GM21423 (cell line): ENCODE results near the gene C2CD3.
"Not testable (repeated sequence)": the region's sequence is repeated elsewhere in the genome, so short reads cannot be mapped to it uniquely, and the experiment has no call there.

Experiments used
- ATAC-seq: cut with Tn5 transposase; IDR thresholded peaks from one replicate; pipeline ENCODE4 v1.9.1; 2021; ENCODE audit warnings: mild to moderate bottlenecking, moderate library complexity; ENCODE audit not compliant: unreplicated experiment

Gene C2CD3

GRCh38 chr11:74070723-74071492 lies 99.9 kb downstream of the C2CD3 start:
- no peak for ATAC-seq

- no peak for ATAC-seq
Measured at GRCh38 chr11:74069146-74070046, 101.4 kb downstream of the C2CD3 start.

- not testable (repeated sequence) for ATAC-seq
Measured at GRCh38 chr11:74066663-74067062, 104.1 kb downstream of the C2CD3 start.

- not testable (repeated sequence) for ATAC-seq
Measured at GRCh38 chr11:74065534-74065933, 105.3 kb downstream of the C2CD3 start.

DNA sequence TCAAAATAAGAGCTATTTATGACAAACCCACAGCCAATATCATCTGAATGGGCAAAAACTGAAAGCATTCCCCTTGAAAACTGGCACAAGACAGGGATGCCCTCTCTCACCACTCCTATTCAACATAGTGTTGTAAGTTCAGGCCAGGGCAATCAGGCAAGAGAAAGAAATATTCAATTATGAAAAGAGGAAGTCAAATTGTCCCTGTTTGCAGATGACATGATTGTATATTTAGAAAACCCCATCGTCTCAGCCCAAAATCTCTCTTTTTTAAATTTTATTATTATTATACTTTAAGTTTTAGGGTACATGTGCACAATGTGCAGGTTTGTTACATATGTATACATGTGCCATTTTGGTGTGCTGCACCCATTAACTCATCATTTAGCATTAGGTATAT lies 107.2 kb downstream of the C2CD3 start:
- not testable (repeated sequence) for ATAC-seq

- ATAC-seq: not testable (repeated sequence)
Measured at GRCh38 chr11:74061599-74061998, 109.2 kb downstream of the C2CD3 start.

GRCh38 chr11:74057249-74058151 lies 113.3 kb downstream of the C2CD3 start:
- ATAC-seq: no peak

DNA sequence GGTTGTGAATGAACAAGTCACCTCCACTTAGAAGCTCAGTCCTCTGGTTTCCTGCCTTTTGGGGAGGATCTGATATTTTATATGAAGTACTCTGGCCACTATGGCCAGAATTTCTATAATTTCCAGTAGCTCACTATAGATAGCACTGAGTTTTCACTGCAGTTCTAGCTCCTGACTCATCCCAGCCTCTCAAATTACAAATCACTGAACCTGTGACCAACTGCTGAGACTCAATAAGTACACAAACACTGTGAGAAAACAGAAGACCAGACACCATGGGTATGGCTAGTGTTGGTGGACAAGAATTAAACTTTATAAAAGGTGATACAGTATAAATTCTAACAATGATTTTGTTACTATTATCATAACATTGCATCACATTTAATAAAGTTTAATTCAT lies 114.9 kb downstream of the C2CD3 start:
- no peak for ATAC-seq

DNA sequence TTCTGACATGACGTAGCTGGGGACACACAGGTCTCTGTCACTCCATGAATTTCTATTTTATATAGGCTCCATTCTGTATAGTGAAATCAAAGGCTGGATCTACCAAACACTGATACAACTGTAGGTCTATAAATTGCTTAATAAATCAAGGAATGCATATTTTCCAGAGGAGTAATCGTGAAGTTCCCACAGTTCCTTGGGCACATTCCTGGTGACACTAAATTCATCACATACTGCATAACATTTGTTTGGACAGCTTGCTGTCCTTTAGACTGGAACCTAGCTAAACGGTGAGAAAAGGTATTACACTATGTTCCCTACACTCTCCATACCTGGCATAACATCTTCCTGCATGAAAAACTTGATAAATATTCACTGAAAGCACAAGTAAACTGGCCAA lies 120.3 kb downstream of the C2CD3 start:
- no peak for ATAC-seq

DNA sequence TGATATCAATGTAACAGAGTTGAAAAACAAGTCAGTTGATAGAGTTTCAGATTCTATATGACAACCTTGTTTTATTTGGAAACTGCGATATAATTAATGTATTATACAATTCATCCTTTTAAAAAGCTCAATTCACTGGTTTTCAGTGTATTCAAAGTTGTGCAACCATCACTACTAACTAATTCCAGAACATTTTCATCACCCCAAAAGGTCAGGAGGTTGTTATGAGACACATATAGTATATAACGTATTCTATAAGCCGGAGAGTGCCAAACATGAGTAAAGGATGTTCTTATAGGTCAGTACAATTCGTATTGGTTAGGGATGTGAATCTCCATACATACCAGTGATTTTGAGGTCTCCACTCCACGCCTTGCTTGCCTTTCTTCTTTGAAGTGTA lies 121.8 kb downstream of the C2CD3 start:
- ATAC-seq: no peak

DNA sequence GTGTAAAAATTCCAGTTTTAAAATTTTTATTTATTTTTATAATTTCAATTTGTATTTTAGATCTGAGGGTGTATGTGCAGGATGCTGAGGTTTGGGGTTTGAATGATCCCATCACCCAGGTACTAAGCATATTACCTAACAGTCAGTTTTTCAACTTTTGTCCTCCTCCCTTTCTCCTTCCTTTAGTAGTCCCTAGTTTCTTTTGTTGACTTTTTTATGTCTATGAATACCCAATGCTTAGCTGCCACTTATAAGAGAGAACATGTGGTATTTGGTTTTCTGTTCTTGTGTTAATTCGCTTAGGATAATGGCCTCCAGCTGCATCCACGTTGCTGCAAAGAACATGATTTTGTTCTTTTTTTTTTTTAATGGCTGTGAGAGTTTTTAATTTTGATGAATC lies 126.3 kb downstream of the C2CD3 start:
- ATAC-seq: no peak

GRCh38 chr11:74043450-74043849 lies 127.4 kb downstream of the C2CD3 start:
- no peak for ATAC-seq

DNA sequence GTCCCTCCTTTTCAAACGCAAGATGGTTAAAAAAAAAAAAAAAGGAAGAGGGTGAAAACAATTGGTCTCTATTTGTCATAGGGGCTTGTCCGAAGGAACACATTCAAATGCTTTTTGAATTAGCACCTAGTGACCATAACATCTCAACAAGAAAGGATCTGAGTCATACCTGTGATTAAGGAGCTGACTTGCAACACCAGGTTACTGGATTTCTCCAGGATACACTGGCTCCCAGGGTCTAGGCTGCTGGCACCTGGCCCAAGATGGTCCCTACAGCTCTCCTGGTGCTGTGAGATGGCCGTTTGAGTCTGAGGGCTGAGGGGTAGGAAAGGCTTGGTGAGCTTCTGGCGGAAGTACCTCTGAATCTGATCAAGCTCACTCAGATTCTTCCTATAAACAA lies 133.5 kb downstream of the C2CD3 start:
- ATAC-seq: no peak

DNA sequence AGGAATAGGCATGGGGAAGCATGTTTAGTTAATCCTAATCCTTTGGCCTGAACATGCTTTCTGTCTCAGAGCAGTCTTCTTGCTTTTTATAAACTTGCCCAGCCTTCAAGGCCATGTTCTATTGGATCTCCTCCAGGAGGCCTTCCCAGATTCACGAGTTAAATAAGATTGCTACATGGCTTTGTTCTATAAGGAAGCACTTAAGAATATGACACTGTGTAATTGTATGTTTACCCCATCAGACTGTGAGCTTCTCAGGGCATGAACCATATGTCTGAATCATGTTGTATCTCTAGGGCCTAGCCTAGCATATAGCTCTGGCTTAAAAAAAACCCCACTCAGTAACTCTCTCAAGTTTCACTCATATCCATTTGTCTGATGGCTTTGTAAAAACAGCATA lies 135.5 kb downstream of the C2CD3 start:
- no peak for ATAC-seq

- no peak for ATAC-seq
Measured at GRCh38 chr11:74033046-74033445, 137.8 kb downstream of the C2CD3 start.

- ATAC-seq: no peak
Measured at GRCh38 chr11:74030723-74031676, 139.8 kb downstream of the C2CD3 start.

- ATAC-seq: no peak
Measured at GRCh38 chr11:74025467-74026166, 145.2 kb downstream of the C2CD3 start.

- ATAC-seq: no peak
Measured at GRCh38 chr11:74024261-74025029, 146.4 kb downstream of the C2CD3 start.
